Urinary bladder (tissue), 2 donors: Measurements from ENCODE around the gene ZNF547. TPM values are rescaled to one million over a fixed set of nuclear protein-coding genes. Genes with fewer than 3 reads are reported as not detected.

ENCODE experiments used
- polyA plus RNA-seq: library from polyadenylated mRNA; stranded (reverse); fragments of 200-250 nt; gene quantifications from one replicate; pipeline ENCODE4 v1.2.3, GENCODE V29; 2013
- total RNA-seq: library from RNA; depleted of rRNA; stranded (reverse); fragments of >200 nt; gene quantifications from one replicate; pipeline ENCODE4 v1.2.3, GENCODE V29; 2014
- donor health status: healthy.

Gene ZNF547
- total and polyA plus RNA-seq, 2 donors = 1.8 to 6.1 TPM

Other genes with a start within 250 kb of the ZNF547 start
- not detected for gene USP29, start 243.6 kb upstream of the ZNF547 start, total RNA-seq
- not detected for gene USP29, start 243.6 kb upstream of the ZNF547 start, polyA plus RNA-seq
- gene ZIM3, start 218.3 kb upstream of the ZNF547 start, total RNA-seq = not detected
- not detected for gene ZIM3, start 218.3 kb upstream of the ZNF547 start, polyA plus RNA-seq
- not detected for gene DUXA, start 196.1 kb upstream of the ZNF547 start, total RNA-seq
- gene DUXA, start 196.1 kb upstream of the ZNF547 start, polyA plus RNA-seq = not detected
- gene ZNF264, start 172.1 kb upstream of the ZNF547 start, total RNA-seq = 42.5 TPM
- 5.2 TPM for gene ZNF264, start 172.1 kb upstream of the ZNF547 start, polyA plus RNA-seq
- gene AURKC, start 132.5 kb upstream of the ZNF547 start, total RNA-seq = 0.74 TPM
- gene AURKC, start 132.5 kb upstream of the ZNF547 start, polyA plus RNA-seq = 0.73 TPM
- 48.0 TPM for gene ZNF805, start 122.9 kb upstream of the ZNF547 start, total RNA-seq
- 2.3 TPM for gene ZNF805, start 122.9 kb upstream of the ZNF547 start, polyA plus RNA-seq
- 176 TPM for gene ZNF460, start 83.1 kb upstream of the ZNF547 start, total RNA-seq
- gene ZNF460, start 83.1 kb upstream of the ZNF547 start, polyA plus RNA-seq = 0.85 TPM
- 25.4 TPM for gene ZNF543, start 43.1 kb upstream of the ZNF547 start, total RNA-seq
- 2.9 TPM for gene ZNF543, start 43.1 kb upstream of the ZNF547 start, polyA plus RNA-seq
- gene ZNF304, start 12.3 kb upstream of the ZNF547 start, total RNA-seq = 17.9 TPM
- gene ZNF304, start 12.3 kb upstream of the ZNF547 start, polyA plus RNA-seq = 7.8 TPM
- 9.7 TPM for gene TRAPPC2B, start within 50 bp of the ZNF547 start, total RNA-seq
- 26.8 TPM for gene TRAPPC2B, start within 50 bp of the ZNF547 start, polyA plus RNA-seq
- gene ZNF548, start 26.3 kb downstream of the ZNF547 start, total RNA-seq = 35.1 TPM
- 16.2 TPM for gene ZNF548, start 26.3 kb downstream of the ZNF547 start, polyA plus RNA-seq
- 27.9 TPM for gene ZNF17, start 47.6 kb downstream of the ZNF547 start, total RNA-seq
- 6.1 TPM for gene ZNF17, start 47.6 kb downstream of the ZNF547 start, polyA plus RNA-seq
- gene ZNF749, start 71.8 kb downstream of the ZNF547 start, total RNA-seq = 17.1 TPM
- gene ZNF749, start 71.8 kb downstream of the ZNF547 start, polyA plus RNA-seq = 10.2 TPM
- 3.4 TPM for gene VN1R1, start 93.6 kb downstream of the ZNF547 start, total RNA-seq
- gene VN1R1, start 93.6 kb downstream of the ZNF547 start, polyA plus RNA-seq = 0.66 TPM
- 25.6 TPM for gene ZNF772, start 114.0 kb downstream of the ZNF547 start, total RNA-seq
- 3.9 TPM for gene ZNF772, start 114.0 kb downstream of the ZNF547 start, polyA plus RNA-seq
- 16.1 TPM for gene ZNF419, start 124.2 kb downstream of the ZNF547 start, total RNA-seq
- gene ZNF419, start 124.2 kb downstream of the ZNF547 start, polyA plus RNA-seq = 8.0 TPM
- 13.4 TPM for gene ZNF773, start 136.4 kb downstream of the ZNF547 start, total RNA-seq
- gene ZNF773, start 136.4 kb downstream of the ZNF547 start, polyA plus RNA-seq = 7.1 TPM
- 14.8 TPM for gene ZNF549, start 163.8 kb downstream of the ZNF547 start, total RNA-seq
- 4.6 TPM for gene ZNF549, start 163.8 kb downstream of the ZNF547 start, polyA plus RNA-seq
- 15.3 TPM for gene ZNF550, start 196.3 kb downstream of the ZNF547 start, total RNA-seq
- gene ZNF550, start 196.3 kb downstream of the ZNF547 start, polyA plus RNA-seq = 7.2 TPM
- gene ZNF416, start 215.4 kb downstream of the ZNF547 start, total RNA-seq = 7.9 TPM
- gene ZNF416, start 215.4 kb downstream of the ZNF547 start, polyA plus RNA-seq = 4.6 TPM
- 18.8 TPM for gene ZIK1, start 220.6 kb downstream of the ZNF547 start, total RNA-seq
- 7.4 TPM for gene ZIK1, start 220.6 kb downstream of the ZNF547 start, polyA plus RNA-seq
- 4.0 TPM for gene ZNF530, start 236.3 kb downstream of the ZNF547 start, total RNA-seq
- 4.1 TPM for gene ZNF530, start 236.3 kb downstream of the ZNF547 start, polyA plus RNA-seq